T-cell (primary cell): Measurements from ENCODE around the gene NRL. TPM values are rescaled to one million over a fixed set of nuclear protein-coding genes. Genes with fewer than 3 reads are reported as not detected.

ENCODE experiments used
- ATAC-seq, 4 experiments: fragments of 200-7000 bp in 3 of 4; fragments of 150-1000 bp in 1 of 4; cut with Tn5 transposase; replicated peaks in 1 of 4; 1 replicate in 3 of 4; 2 replicates in 1 of 4; pipeline ENCODE4 v1.10.0; 2021; ENCODE audit warnings: moderate library complexity in 3 of 4, mild to moderate bottlenecking in 2 of 4, moderate number of reproducible peaks in 1 of 4
- CTCF ChIA-PET, 2 donors: fragments of 300-600 bp; sonication (Branson Sonifier 250); formaldehyde crosslinking; loops; one replicate each; lab custom pipeline; 2022; ENCODE audit warnings: antibody characterized with exemption in 2 of 2; lab: Charles Lee
- POLR2A ChIA-PET, 2 donors: fragments of 300-600 bp; sonication (Branson Sonifier 250); formaldehyde crosslinking; loops; one replicate each; lab custom pipeline; 2022; ENCODE audit warnings: antibody characterized with exemption in 2 of 2; lab: Charles Lee
- DNase-seq, 35 experiments: peaks; one replicate each; pipeline versions ENCODE4 v3.0.0 to v3.0.0-alpha.2; 2013 to 2023
- H3K27ac ChIP-seq: one replicate; pipeline ENCODE4 v1.5.1; 2013; ENCODE audit warnings: low read length
- H3K27me3 ChIP-seq, 2 experiments: replicated peaks in 1 of 2; 1 replicate in 1 of 2; 2 replicates in 1 of 2; pipeline versions ENCODE4 v1.6.1 to v1.7.0; 2013; ENCODE audit warnings: low read length in 1 of 2, mixed read lengths in 1 of 2; ENCODE audit not compliant: control insufficient read depth in 2 of 2, insufficient read depth in 2 of 2; ENCODE audit errors: extremely low read depth in 1 of 2
- H3K36me3 ChIP-seq, 2 donors: 1 replicate in 1 of 2; 2 replicates in 1 of 2; pipeline versions ENCODE4 v1.6.1 to v1.7.0; 2013; ENCODE audit warnings: low read length in 1 of 2; ENCODE audit not compliant: control insufficient read depth in 2 of 2, insufficient read depth in 1 of 2; ENCODE audit errors: extremely low read depth in 1 of 2
- H3K4me1 ChIP-seq, 2 experiments: 1 replicate in 1 of 2; 2 replicates in 1 of 2; pipeline versions ENCODE4 v1.6.1 to v1.7.0; 2013; ENCODE audit warnings: low read length in 2 of 2, mixed read lengths in 1 of 2; ENCODE audit not compliant: insufficient read depth in 2 of 2, control insufficient read depth in 1 of 2; ENCODE audit errors: extremely low read depth in 1 of 2
- H3K4me3 ChIP-seq, 2 donors: 1 replicate in 1 of 2; 2 replicates in 1 of 2; pipeline versions ENCODE4 v1.5.1 to v1.7.0; 2013; ENCODE audit warnings: mild to moderate bottlenecking in 2 of 2, low read length in 1 of 2, moderate library complexity in 1 of 2; ENCODE audit not compliant: control insufficient read depth in 1 of 2; ENCODE audit errors: extremely low read depth in 1 of 2
- H3K9me3 ChIP-seq: 2 replicates; pipeline ENCODE4 v1.7.0; 2013
- H3K27ac Mint-ChIP-seq, 2 donors: one replicate each; pipeline ENCODE4 v1.8.0; 2020 to 2021; ENCODE audit warnings: mild to moderate bottlenecking in 2 of 2, mixed read lengths in 2 of 2
- H3K27me3 Mint-ChIP-seq, 2 donors: one replicate each; pipeline ENCODE4 v1.8.0; 2021 to 2022; ENCODE audit warnings: mixed read lengths in 2 of 2
- H3K36me3 Mint-ChIP-seq: one replicate; pipeline ENCODE4 v1.8.0; 2021; ENCODE audit warnings: mixed read lengths
- H3K4me1 Mint-ChIP-seq, 3 donors: one replicate each; pipeline ENCODE4 v1.8.0; 2020 to 2022; ENCODE audit warnings: mixed read lengths in 3 of 3, mild to moderate bottlenecking in 1 of 3
- H3K4me3 Mint-ChIP-seq, 3 donors: one replicate each; pipeline ENCODE4 v1.8.0; 2020 to 2022; ENCODE audit warnings: mild to moderate bottlenecking in 3 of 3, mixed read lengths in 3 of 3, moderate library complexity in 3 of 3
- H3K9me3 Mint-ChIP-seq, 3 donors: one replicate each; pipeline ENCODE4 v1.8.0; 2020 to 2022; ENCODE audit warnings: mixed read lengths in 3 of 3
- WGBS: methylation state at CpG from one replicate; pipeline ENCODE4 v1.1.5; 2013; ENCODE audit warnings: missing lambda C conversion rate; ENCODE audit not compliant: insufficient coverage; 5-methylcytosine and 5-hydroxymethylcytosine counted together
- total RNA-seq, 35 experiments: library from RNA in 6 of 35; stranded (reverse) in 6 of 35; fragments of 120-200 nt in 1 of 35; gene quantifications; one replicate each; pipeline versions ENCODE4 v1.2.1 to v1.2.4 and lab custom pipeline; 2013 to 2026

The NRL gene
- total RNA-seq, 5 donors from 2014 or later (not counting 1 experiment from before 2014, with no cell fraction given): 1.9 to 3.7 (median 3.4) TPM

DNA sequence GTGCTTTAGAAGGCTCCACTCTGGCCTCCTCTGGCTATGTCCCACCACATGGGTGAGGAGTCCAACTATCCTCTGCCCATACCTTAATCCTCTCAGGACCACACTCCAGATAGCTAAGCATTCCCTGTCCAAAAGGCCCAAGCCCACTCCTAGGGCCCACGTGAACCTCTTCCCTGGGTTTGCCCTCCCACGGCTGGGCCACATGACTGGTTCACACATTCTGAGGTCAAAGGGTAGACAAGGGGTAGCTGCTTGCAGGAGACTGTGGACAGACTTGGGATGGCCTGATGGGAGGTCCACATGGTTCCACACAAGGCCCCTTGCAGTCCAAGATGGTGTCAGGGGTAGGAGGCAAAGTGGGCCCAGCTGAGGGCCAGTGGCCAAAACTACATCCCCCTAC lies 26.7 kb downstream of the NRL start:
- Histone ChIP-seq H3K9me3 (no peaks in the 10 kb centered on the region), H3K4me3 (no peak overlapping the region), H3K27ac (no peak overlapping the region), H3K27me3 (no peaks in the 10 kb centered on the region), H3K4me1 (peaks cover 0 to 5% of the 10 kb centered on the region in 2 experiments), H3K36me3 (no peaks in the 10 kb centered on the region)
- Mint-ChIP-seq H3K4me1 (peaks cover 5 to 18% (median 13%) of the 10 kb centered on the region in 3 donors), H3K4me3 (no peak overlapping the region), H3K36me3 (no peaks in the 10 kb centered on the region), H3K27me3 (no peaks in the 10 kb centered on the region), H3K27ac (no peak overlapping the region), H3K9me3 (no peaks in the 10 kb centered on the region)
- ChIA-PET CTCF (interaction anchor here (0.7 kb wide), 3 partner anchors 7 to 402 kb away, joined by 4 to 8 read pairs (median 5); no protein-coding TSS in a partner anchor), POLR2A (no interaction called here)
- no peak for ATAC-seq
- 69% methylated on average over 2 of the region's 2 CpGs for WGBS
- DNase-seq: no peak

DNA sequence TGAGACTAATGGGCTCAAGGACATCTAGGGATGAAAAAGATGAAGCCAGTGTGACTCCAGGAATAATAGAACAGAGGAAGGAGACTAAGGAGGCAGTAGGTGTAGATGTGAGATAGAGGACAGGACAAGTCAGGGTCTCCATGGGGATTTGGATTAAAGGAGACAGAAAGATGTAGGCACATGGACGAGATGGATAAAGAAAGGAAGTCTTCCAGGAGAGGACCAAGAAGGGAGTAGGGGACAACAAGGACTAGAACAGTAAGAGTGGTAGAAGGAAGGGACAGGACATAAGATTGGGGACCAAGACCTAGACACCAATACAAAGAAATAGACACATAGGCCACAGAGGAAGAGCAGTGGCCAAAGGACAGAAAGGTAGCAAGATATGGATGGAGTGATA lies 27.7 kb downstream of the NRL start:
- Mint-ChIP-seq H3K36me3 (no peaks in the 10 kb centered on the region), H3K9me3 (no peaks in the 10 kb centered on the region), H3K4me3 (no peak overlapping the region), H3K27me3 (no peaks in the 10 kb centered on the region), H3K27ac (no peak overlapping the region), H3K4me1 (peaks cover 8 to 20% (median 11%) of the 10 kb centered on the region in 3 donors)
- Histone ChIP-seq H3K27me3 (no peaks in the 10 kb centered on the region), H3K36me3 (no peaks in the 10 kb centered on the region), H3K4me3 (no peak overlapping the region), H3K27ac (no peak overlapping the region), H3K9me3 (no peaks in the 10 kb centered on the region), H3K4me1 (peaks cover 0 to 9% of the 10 kb centered on the region in 2 experiments)
- no peak for ATAC-seq
- no peak for DNase-seq
- ChIA-PET POLR2A (no interaction called here), CTCF (interaction anchor here in 1 of 2 donors (1.4 kb wide), 1 partner anchor 22 kb away, joined by 4 read pairs; no protein-coding TSS in a partner anchor)
- no CpG with 5 or more reads among the region's 1 CpG for WGBS

DNA sequence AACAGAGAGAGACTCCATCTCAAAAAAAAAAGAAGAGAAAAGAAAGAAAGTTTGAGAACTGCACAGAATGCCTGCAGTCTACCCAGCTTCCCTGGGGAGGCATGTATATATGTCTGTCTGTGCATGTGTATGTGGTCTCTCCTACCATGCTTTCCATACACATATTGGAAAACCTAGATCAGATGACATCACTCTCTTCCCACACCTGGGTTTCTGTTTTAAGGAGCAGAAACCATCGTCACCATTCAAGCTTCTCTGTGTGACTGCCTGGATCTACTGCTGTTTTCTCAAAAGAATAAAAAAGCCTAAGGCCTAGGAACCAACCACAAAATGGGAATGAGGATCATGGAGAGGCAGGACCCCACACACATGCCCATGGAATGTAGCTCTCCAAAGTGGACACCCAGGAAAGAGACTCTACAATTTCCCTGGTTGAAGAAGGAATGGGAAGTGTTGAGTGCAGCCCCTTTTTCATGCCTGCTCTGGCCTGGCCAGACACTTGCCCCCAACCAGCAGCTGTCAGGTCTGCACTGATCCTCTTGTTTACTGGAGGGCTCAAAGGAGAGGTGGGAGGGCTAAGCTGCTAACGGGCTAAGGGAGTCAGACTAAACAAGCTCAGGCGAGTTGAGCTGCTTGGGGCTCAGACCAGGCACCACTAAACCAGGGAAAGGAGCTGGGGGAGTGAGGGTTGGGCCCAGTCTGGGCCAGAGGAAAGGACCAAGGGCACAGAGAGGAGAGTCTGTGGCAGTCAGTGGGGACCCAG lies 28.4 kb downstream of the NRL start:
- ChIA-PET CTCF (interaction anchor here in 1 of 2 donors (1.4 kb wide), 1 partner anchor 23 kb away, joined by 4 read pairs; no protein-coding TSS in a partner anchor), POLR2A (no interaction called here)
- H3K4me1 ChIP-seq: peaks cover 0 to 15% of the 10 kb centered on the region in 2 experiments
- no peaks in the 10 kb centered on the region for H3K36me3 Mint-ChIP-seq
- 93% methylated on average over 3 of the region's 3 CpGs for WGBS
- no peak overlapping the region for H3K27ac Mint-ChIP-seq
- peaks cover 10 to 24% (median 14%) of the 10 kb centered on the region in 3 donors for H3K4me1 Mint-ChIP-seq
- H3K27ac ChIP-seq: no peak overlapping the region
- no peak overlapping the region for H3K4me3 Mint-ChIP-seq
- no peaks in the 10 kb centered on the region for H3K27me3 Mint-ChIP-seq
- no peak overlapping the region for H3K4me3 ChIP-seq
- no peaks in the 10 kb centered on the region for H3K9me3 Mint-ChIP-seq
- no peaks in the 10 kb centered on the region for H3K27me3 ChIP-seq
- DNase-seq (no peak), ATAC-seq (no peak)
- no peaks in the 10 kb centered on the region for H3K9me3 ChIP-seq
- H3K36me3 ChIP-seq: no peaks in the 10 kb centered on the region

DNA sequence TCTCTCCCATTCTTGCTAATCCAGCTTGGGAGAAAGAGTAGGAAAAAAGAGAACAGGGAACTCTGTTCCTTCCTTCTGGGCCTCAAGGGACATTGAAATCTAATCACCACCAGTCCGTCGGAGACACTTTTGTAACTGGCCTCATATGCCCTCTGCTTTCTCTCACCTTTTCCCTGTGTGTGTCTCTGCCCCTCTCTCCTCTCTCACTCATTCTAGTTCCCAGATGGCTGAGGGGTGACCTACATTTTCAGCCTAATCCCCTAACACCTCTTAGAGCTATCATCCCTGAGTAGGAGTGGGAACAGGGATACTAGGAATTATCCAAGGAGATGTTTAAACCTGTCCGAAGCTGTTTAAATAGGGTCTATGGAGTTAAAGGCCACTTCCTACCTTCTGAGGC lies 29.5 kb downstream of the NRL start:
- Histone ChIP-seq H3K36me3 (no peaks in the 10 kb centered on the region), H3K9me3 (no peaks in the 10 kb centered on the region), H3K4me1 (peaks cover 6 to 19% of the 10 kb centered on the region in 2 experiments), H3K27me3 (no peaks in the 10 kb centered on the region), H3K27ac (no peak overlapping the region), H3K4me3 (no peak overlapping the region)
- H3K27ac Mint-ChIP-seq: no peak overlapping the region
- ChIA-PET POLR2A (no interaction called here), CTCF (interaction anchor here (0.5 to 1.0 kb wide), 3 partner anchors 29 to 189 kb away, joined by 3 to 9 read pairs (median 7); no protein-coding TSS in a partner anchor)
- H3K27me3 Mint-ChIP-seq: no peaks in the 10 kb centered on the region
- DNase-seq: no peak
- peaks cover 14 to 24% (median 15%) of the 10 kb centered on the region in 3 donors for H3K4me1 Mint-ChIP-seq
- no peak for ATAC-seq
- no peaks in the 10 kb centered on the region for H3K36me3 Mint-ChIP-seq
- H3K4me3 Mint-ChIP-seq: no peak overlapping the region
- WGBS: 100% methylated on average over 2 of the region's 3 CpGs
- H3K9me3 Mint-ChIP-seq: no peaks in the 10 kb centered on the region

DNA sequence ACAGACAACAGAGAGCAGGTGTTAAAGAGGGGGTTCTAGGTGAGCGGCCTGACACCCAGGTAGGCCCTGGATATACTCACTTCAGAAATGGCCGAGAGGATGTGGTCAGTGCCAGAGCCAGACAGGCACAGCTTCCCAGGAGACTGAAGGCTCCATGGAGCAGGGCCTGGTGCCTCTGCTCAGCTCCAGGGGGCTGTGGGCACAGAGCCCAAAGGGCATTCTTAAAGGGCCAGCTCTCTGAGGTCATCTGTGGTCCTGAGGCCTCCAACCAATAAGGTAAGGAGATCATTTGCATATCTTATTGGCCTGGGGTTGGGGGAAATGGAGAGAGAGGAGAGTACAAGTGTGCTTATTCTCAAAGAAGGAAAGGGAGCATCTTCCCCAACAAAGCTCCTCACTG lies 30.3 kb downstream of the NRL start:
- DNase-seq (no peak), ATAC-seq (no peak)
- H3K4me3 Mint-ChIP-seq: no peak overlapping the region
- no peaks in the 10 kb centered on the region for H3K36me3 Mint-ChIP-seq
- WGBS: 89% methylated on average over 2 of the region's 2 CpGs
- H3K27ac ChIP-seq: no peak overlapping the region
- ChIA-PET CTCF (interaction anchor here in 1 of 2 donors (0.5 to 1.0 kb wide), 2 partner anchors 26 to 29 kb away, joined by 3 read pairs; no protein-coding TSS in a partner anchor), POLR2A (no interaction called here)
- no peaks in the 10 kb centered on the region for H3K27me3 ChIP-seq
- peaks cover 6 to 22% of the 10 kb centered on the region in 2 experiments for H3K4me1 ChIP-seq
- H3K4me1 Mint-ChIP-seq: peaks cover 15 to 21% (median 16%) of the 10 kb centered on the region in 3 donors
- no peak overlapping the region for H3K4me3 ChIP-seq
- H3K9me3 Mint-ChIP-seq: no peaks in the 10 kb centered on the region
- no peaks in the 10 kb centered on the region for H3K27me3 Mint-ChIP-seq
- H3K9me3 ChIP-seq: no peaks in the 10 kb centered on the region
- no peaks in the 10 kb centered on the region for H3K36me3 ChIP-seq
- H3K27ac Mint-ChIP-seq: no peak overlapping the region

DNA sequence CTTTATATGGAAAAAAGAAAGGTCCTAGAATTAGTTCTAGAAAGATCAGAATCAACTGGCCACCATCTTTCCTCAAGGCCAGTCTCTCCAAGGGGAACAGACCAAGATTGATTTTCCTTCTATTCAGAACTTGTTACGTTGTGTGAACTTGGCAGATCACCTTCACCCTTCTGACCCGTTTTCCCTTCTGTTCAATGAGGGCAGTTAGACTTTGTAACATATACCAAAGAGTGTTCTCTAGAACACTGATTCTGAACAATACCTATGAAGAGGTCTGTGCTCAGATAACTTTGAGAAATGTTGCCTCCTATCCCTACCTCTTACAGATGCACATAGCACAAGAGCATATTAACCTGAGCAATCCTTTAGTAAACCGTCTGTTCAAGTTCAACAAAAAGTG lies 31.3 kb downstream of the NRL start:
- CTCF ChIA-PET: no interaction called here
- H3K4me1 ChIP-seq: peaks cover 6 to 22% of the 10 kb centered on the region in 2 experiments
- 93% methylated on average over 3 of the region's 3 CpGs for WGBS
- H3K36me3 Mint-ChIP-seq: no peaks in the 10 kb centered on the region
- H3K27ac Mint-ChIP-seq: peak overlapping the region; percentile 9 to 24
- H3K27ac ChIP-seq: no peak overlapping the region
- no peak overlapping the region for H3K4me3 ChIP-seq
- DNase-seq: no peak
- H3K27me3 Mint-ChIP-seq: no peaks in the 10 kb centered on the region
- no peaks in the 10 kb centered on the region for H3K36me3 ChIP-seq
- ATAC-seq: no peak
- H3K4me3 Mint-ChIP-seq: no peak overlapping the region
- POLR2A ChIA-PET: no interaction called here
- no peaks in the 10 kb centered on the region for H3K9me3 ChIP-seq
- no peaks in the 10 kb centered on the region for H3K27me3 ChIP-seq
- H3K9me3 Mint-ChIP-seq: no peaks in the 10 kb centered on the region
- peaks cover 15 to 26% (median 16%) of the 10 kb centered on the region in 3 donors for H3K4me1 Mint-ChIP-seq
